Measurements from ENCODE around the gene AKT1S1.
A peak's percentile ranks its signal among the peaks of the same experiment; 100 is the strongest.

Gene AKT1S1

DNA sequence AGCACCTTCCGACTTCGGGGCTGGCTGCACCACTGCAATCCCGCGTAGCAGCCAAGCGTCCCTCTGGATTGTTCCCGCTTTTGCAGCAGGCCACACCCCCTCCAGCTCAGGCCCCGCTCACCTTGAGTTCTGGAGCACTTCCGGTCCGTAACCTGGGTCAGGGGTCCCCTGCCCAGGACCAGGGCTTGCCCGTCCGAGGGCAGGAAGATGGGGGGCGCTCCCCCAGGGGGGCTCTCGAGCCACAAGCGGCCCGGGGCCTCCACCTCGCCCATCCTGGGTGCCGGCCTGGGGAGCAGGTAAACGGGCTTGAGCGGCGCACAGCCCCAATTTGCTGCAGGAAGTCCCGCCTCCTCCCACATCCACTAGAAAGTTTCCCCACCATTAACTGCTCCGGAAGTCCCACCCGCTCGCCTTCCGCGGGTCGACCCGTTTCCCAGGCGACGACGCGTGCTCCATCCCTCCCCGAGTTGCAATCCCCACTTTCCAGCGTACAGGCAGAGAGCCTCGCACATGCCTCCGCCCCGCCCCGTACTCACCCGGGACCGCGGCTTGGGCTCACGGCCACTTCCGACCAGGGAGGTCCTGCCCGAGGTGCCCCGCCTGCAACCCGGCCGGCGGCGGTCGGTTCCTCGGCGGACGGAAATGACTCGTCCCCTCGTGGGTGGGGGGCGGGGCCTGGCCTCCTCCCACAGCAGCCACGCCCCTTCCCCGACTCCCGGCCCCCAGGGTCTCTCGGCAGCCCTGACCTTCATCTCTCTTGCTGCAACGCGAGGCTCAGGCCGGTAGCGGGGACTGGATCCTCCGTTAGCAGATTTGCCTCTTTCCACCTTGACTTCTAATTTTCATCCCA lies 10.0 kb downstream of the AKT1S1 start, which contains the start of gene PNKP:
TSS of gene PNKP (minus strand) at position 644 of the 850 bp plus-strand sequence. CDS start at position 272, 372 bp downstream.
- DNase-seq, result peak; percentile 97

DNA sequence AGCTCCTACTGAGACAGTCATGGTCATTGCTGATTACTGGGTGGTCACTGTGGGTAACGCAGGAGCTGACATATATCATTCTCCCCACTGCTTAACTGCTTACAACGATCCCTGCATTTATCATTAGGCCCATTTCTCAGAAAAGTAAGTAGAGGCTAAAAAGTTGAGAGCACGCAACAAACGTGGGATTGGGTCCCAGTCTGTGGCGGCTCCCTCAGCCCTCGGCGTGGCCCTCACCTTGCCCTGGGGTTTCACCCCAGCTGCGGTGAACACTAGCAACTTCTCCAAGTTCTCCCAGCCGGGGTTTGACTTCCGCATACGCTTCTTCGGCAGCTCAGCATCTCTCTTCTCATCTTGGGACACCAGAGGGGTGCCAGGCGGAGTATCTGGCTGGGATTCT lies 12.3 kb downstream of the AKT1S1 start:
- DNase-seq, result no peak

DNA sequence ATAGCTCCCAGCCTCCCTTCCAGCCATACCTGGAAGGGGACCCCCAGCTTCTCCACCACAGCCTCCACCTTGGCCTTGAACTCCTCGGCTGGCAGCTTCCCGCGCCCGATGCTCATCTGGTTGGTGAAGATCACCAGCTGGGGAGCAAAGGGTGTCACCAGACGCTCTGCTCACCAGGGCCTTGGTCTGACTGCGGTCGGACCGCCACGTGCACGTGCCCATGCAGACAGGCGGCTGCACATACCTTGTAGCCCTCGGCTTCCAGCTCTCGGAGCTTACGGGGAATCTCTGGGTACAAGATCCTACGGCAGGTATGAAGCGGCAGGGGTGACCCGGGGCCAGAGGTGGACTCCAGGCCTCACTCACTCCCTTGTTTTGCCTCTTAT lies 13.2 kb downstream of the AKT1S1 start:
- no peak for DNase-seq

DNA sequence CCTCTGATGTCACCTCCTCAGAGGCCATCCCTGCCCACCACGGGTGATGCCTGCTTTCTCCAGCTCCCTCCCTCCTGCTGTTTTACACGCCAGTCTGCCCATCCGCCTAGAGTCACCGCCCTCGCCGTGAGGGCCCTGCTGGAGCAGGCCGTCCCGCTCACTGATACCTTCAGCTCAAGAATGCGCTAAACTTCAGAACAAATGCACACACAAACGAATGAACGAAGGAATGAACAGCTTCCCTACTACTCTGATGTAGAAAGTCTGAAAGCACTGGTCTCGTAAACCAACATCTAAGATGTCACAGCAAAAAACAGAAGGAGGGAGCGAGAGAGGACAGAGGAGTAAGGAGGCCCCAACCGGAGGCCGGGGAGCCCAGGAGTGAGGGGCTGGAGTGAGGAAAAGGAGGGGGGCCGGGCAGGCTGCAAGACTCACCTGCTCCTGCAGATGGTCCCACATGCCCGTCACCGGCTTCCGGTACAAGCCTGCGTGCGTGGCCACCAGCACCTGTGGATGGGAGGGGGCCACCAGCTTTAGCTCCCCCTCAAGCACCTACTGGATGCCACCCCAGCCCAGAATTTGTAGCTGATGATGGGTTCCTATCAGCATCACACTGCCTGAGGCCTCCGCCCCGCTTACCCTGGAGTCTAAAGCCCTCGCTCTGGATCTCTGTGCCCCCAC lies 13.8 kb downstream of the AKT1S1 start:
- DNase-seq, result no peak

DNA sequence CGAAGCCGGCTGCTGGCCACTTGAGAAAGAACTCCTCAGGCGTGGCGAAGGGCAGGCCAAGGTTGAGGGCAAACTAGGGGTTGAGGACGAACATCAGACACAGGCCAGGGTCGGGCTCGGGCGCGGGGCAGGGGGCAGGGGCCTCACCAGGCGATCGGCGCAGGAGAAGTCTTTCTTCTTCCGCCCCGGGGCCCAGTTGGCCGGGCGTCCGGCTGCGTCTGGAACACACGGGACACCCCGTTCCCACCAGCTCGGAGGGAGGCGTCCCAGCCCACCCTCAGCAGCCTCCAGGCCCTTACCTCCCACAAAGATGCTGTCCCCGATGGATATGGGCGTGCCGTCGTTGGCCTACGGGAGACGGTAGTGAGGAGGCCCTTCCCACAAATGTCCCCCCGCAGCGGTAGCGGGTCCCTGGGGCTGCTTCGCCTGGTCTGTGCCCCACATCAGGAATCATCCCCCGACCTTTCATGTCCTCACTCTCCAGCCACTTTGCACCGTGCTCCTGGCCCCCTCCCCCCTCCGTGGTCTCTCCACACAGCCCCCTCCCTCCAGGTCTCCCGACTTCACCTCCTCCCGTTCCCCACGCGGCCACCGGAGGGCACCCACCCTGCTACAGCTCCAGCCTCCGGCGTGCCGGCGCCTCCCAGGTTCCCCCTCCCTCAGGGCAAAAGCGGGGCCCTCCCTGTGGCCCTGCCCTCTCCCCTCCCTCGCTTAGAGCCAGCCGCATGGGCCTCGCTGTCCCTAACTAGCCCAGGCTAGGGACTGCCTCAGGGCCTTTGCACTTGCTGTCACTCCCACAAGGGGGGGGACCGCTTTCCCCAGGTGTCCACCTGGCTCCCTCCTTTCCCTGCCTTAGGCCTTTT lies 14.5 kb downstream of the AKT1S1 start:
- DNase-seq, result peak; percentile 44

DNA sequence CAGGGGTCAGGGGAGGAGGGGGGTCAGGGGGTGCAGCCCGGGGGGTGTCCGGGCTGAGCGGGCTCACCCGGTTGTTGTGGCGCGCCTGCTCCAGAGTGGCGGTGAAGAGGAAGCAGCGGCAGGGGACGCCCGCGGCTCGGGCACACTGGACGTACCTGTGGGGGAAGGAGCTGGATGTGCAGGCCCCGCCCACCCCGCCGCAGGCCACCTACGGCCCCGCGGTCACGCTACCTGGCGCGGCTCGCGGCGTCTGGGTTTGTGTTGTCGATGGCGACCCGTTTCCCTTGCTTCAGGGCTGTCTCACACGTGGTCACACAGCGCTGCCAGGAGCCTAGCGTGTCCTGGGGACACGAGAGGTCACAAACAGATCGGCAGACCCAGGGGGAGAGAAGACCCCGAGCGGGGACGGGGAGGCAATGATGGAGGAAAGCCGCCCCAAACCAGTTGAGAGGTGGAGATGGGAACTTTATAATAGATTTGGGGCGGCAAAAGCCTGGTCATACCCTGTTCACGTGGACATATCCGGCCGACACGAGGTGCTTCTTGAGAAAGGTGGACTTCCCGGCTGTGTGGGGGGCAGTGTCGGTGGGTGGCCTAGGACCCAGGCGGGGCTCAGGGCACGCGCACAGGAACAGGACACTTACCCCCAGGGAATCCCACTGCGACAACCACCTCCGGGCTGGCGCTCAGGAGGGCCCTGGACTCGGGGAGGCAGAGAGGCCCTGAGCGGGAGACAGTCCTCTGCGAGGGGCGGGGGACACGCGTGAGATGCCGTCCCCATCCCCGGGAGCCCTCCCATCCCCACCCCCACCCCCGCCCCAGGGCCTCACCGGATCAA lies 15.4 kb downstream of the AKT1S1 start:
- DNase-seq, result no peak

DNA sequence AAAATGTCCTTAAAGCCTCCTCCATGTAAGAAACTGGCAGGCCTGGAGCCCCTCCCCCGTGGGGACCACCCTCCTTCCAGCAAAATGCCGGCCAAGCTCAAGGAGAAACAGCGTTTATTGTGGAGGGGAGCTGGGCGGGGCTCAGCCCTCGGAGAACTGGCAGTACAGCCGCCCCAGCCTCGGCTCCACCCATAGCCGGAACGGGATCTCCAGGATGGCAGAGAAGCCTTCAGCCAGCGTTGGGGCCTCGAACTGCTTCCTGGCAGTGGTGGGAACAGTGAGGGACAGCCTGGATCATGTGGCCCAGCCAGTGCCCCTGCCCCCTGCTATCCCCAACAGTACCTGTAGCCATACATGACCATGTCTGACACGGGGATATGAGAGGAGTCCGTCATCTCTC lies 16.0 kb downstream of the AKT1S1 start:
- DNase-seq, result no peak

DNA sequence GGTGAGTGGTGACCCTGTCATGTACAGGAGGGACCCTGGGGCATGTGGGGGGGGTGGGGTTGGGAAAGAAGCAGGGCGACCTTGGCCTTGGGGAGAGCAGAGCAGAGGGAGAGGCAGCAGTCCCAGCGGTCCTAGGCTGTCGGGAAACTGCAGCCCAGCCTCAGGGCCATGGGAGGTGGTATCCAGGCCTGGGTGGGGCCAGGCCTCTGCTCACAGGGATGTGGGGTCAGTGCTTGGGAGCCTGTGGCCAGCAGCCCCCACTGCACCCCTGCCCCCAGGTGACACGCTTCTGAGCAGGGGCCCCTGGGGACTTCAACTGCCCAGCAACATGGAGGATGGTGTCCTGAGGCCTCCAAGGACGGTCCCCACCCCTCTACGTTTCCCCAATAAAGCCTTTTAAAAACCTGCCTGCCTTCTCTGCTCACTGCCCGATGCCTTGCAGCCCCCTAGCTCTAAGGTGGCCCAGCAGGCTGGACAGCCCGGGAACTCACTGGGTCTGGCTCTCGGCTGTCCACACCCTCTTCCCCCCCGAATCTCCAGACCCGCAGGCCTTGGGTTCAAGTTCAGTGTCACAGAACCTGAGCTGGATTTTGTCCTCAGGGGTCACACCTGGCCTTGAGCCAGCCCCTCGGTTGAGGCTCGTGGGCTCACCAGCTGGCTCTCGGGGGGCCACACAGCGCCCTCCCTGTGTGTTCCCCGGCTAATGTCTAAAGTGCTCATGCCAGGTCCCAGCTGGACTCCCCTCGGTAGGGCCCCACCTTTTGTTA lies 16.6 kb downstream of the AKT1S1 start:
- no peak for DNase-seq

DNA sequence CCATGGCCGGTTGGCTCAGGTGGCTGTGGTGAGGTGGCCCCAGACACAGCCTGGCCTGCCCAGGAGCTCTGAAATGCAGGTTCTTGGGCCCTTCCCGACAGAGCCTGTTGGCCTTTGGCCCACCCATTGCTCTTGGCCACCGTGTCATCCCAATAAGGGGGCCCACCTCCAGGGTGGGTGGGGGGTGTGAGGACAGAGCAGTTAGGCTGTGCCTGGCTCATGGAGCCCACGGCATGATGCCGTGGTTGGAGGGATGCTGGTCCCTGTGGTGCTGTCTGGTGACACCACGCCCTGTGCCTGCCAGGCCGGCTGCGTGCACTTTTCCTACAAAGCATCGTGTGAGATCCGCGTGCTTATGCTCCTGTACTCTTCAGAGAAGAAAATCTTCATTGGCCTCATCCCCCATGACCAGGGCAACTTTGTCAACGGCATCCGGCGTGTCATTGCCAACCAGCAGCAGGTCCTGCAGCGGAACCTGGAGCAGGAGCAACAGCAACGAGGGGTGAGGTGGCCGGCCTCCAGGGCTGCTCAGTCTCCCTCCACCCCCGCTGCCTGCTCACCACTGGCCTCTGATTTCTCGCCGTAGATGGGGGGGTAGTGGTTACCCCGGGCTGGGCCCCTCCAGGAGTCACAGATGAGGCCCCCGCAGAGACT lies 17.3 kb downstream of the AKT1S1 start:
- no peak for DNase-seq

DNA sequence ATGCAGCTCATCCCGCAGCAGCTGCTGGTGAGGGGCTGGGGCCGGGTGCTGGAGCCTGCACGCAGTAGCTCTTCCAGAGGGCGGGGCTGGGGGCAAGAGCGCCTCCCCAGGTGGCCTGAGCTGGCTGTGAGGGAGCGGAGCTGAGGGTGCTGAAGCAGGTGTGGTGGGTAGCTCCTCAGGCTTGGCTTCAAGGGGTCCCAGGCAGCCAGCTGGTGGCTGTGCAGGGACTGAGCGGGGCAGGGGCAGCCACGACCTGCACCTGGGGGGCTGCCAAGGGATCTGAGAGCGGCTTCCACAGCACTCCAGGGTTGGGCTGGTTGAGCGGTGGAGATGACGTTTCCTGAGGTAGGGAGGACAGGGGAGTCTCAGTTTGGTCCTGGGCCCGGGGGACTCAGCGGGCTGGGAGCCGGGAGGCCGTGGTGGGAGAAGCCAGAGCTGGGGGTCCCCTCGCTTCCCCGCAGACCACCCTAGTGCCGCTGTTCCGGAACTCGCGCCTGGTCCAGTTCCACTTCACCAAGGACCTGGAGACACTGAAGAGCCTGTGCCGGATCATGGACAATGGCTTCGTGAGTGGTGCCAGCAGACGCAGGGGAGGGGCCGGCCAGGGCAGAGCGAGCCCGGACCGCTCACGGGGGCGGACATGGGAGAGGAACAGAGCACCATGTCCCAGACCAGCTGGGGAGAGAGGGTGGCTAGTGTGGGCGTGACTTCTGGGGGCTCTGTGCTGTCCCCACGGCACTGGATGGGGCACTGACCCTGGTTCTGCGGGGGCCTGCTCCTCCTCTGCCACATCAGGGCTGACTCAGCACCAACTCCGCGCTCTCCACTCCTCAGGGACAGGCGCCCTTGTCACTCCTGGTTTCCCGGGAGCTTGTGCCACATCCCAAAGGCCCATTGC lies 18.8 kb downstream of the AKT1S1 start:
- DNase-seq, result no peak

DNA sequence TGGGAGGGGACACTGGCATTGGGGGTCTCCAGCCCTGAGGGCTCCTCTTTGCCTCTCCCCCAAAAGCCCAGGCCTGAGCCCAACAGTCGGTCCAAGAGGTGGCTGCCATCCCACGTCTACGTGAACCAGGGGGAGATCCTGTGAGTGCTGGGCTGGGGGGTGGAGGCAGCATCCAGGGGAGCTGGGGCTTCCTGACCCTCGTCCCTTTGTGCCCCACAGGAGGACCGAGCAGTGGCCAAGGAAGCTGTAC lies 19.4 kb downstream of the AKT1S1 start:
- DNase-seq, result no peak

DNA sequence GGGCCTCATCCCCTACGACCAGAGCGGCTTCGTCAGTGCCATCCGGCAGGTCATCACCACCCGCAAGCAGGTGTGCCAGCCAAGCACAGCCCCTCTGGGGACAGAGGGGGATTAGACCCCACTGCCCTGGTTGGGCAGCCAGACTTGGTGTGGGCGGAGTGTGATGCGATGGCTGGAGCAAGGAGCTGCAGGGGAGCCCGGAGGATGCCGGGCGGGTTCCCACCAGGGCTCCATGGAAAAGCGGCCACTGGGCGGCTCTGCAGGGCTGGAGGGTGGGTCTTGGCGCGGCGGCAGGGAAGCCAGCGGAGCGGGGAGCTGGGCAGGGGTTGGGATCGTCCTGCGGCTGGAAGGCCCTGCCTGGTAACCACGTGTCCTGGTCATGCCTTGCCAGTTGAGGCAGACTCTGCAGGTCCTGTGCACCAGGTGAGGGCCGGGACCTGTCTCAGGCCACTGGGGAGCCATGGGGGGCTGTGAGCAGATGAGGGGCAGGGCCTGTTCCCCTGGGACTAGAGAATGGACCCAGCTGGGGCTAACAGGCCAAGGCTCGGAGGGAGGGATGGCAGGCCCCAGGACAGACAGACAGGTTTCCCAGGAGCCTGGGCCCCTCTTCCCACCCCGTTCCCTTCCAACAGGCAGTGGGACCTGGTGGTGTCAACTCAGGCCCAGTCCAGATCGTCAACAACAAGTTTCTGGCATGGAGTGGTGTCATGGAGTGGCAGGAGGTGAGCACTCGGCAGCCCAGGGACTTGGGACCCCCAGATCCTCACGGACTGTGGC lies 19.9 kb downstream of the AKT1S1 start:
- no peak for DNase-seq

DNA sequence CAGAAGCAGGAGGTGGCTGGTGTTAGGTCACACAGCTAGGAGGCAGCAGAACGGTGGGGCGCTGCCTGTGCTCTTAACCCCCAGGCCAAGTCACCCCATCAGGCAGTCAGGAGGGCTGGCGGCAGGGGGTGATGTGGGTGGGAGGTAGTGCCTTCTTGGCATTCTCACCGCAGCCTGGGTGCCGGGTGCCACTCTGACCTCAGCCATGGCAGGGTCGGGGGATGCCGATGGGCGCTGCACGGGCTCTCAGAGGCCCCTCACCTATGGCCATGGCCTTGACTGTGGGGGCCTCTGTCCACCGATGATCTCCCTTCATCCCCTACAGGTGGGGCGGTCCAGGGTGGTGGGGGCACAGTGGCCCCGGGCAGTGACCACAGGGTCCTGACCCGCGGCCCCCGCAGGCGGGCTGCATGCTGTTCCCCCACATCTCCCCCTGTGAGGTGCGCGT lies 20.6 kb downstream of the AKT1S1 start:
- DNase-seq, result no peak

DNA sequence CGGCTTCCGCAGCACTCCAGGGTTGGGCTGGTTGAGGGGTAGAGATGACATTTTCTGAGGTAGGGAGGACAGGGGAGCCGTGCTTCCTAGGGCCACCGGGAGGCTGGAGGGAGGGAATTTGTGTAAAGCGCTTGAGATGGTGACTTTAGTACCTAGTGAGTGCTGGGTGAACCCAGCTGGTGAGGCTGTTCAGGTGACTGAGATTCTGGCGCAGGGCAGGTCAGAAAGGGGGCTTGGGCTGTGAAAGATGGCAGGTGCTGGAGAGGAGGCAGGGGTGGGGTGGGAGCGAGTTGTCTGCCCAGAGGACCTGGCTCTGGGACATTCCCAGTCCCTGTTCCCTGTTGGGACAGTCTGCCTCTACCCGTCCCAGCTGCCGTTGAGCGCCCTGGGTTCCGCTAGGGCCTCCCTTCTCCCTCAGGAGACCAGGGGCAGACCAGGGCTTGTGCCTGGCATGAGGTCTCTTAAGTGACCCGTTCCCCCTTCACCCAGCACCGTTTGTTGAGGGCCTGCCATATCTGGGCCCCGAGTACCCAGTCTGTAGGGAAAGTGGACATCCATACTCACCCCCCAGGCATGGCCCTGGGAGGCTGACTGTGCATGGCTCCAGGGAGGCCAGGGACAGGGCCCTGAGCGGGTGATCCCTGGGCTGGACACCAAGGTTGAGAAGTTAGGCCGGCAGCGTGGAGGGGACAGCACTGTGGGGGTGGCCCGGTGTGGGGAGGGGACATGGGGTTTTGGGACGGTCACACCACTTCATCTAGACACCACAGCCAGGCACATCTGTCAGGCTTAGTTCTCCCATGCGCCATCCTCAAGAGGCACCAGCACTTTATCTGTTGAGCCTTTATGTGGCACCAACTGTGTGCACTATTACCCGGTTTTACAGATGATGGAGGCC lies 21.2 kb downstream of the AKT1S1 start:
- no peak for DNase-seq

DNA sequence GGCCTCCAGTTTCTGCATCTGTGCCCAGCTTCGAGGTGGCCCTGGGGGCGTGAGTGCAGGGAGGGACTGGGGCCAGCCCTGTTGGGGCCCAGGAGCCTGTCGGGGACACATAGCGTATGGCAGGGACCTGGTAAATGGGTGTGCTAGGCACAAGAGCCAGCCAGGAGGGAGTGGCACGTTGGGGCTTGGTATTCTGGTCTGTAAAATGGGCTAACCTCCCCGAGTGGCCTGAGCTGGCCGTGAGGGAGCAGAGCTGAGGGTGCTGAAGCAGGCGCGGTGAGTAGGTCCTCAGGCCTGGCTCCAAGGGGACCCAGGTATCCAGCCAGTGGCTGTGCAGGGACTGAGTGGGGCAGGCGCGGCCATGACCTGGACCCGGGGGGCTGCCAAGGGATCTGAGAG lies 21.9 kb downstream of the AKT1S1 start:
- DNase-seq, result no peak

DNA sequence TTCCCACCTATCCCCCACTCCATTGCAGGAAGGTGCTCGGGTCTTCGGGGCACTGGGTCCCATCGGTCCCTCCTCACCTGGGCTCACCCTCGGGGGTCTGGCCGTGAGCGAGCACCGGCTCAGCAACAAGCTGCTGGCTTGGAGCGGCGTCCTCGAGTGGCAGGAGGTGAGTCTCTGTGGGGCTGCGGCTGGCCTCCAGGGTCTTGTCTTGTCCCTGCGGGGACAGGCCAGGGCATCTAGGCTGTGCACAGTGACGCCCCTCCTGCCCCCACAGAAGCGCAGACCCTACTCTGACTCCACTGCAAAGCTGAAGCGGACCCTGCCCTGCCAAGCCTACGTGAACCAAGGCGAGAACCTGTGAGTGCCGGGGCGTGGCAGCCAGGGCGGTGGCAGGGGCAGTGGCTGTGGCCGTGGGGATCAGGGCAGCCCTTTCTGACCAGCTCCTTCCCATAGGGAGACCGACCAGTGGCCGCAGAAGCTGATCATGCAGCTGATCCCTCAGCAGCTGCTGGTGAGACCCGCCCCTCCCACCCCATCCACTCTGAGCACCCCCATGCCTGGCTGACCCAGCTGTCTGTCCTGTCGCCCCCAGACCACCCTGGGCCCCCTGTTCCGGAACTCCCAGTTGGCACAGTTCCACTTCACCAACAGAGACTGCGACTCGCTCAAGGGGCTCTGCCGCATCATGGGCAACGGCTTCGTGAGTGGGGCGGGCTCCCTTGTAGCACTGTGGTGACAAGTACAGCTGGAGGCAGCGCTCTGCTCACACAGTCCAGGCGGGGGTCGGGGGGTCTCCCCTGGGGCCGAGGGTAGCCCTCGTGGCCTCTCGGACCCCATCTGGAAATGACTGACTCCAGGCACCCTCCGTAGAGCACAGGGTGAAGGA lies 22.5 kb downstream of the AKT1S1 start:
- no peak for DNase-seq

DNA sequence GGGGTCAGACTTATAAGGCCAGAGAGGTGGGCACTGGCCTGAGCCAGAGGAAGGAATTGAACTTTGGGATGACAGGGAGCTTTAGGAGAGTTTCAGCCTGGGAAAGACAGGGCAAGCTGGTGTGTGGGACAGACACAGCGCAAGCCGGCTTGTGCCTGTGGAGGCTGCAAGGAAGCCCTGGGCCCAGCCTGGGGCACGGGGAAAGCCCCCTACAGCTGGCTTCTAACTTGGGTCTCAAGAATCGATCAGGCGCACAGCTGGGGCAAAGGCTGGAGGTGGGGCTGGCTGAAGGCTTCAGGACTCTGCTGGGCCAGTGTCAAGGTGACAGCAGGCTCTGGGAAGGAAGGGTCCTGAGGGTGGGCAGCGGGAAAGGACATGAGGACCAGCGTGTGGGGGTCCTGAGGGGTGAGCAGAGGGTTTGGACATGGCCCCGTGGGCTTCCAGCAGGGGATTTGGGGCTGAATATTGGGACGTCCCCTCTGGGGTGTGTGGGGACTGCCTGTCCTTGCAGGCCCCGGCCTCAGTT lies 23.2 kb downstream of the AKT1S1 start:
- DNase-seq, result no peak

Data from stimulated activated CD4-positive, alpha-beta T cell treated with anti-CD3 and anti-CD28 coated beads, Interleukin-15, amount 100 ng/mL, for 24 hours (primary cell).